GM18508 (cell line): ENCODE data around the gene SPATA2.
"Not testable (repeated sequence)": the region's sequence is repeated elsewhere in the genome, so short reads cannot be mapped to it uniquely, and the experiment has no call there.

ENCODE experiments used
- ATAC-seq: cut with Tn5 transposase; IDR thresholded peaks from one replicate; pipeline ENCODE4 v1.9.1; 2021; ENCODE audit warnings: moderate number of reproducible peaks; ENCODE audit not compliant: insufficient read depth, unreplicated experiment

SPATA2 gene

DNA sequence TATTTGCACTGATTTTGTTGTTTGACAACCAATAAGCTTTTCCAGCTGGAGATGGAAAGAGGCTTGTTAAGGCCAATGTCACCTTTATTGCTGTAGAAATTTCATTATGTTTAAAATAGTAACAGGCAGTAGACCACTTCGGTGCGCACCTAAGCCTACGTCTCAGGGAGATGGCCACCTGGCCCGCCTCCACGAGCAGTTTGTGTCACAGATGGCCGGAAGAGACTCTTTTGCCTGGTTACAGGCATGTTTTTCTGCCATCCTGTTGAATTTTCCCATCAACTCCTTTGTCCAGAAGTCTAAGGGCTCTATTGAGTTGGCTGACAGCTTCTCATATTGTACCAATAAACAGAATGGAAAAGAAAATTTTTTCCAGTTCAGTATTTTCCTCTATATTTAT, 51.7 kb downstream of the SPATA2 start:
- no peak for ATAC-seq

GRCh38 chr20:49862607-49863200, 52.6 kb downstream of the SPATA2 start:
- no peak for ATAC-seq

- not testable (repeated sequence) for ATAC-seq
These were observed 54.1 kb downstream of the SPATA2 start for GRCh38 chr20:49861232-49861631.

GRCh38 chr20:49859807-49860206, 55.5 kb downstream of the SPATA2 start:
- no peak for ATAC-seq

DNA sequence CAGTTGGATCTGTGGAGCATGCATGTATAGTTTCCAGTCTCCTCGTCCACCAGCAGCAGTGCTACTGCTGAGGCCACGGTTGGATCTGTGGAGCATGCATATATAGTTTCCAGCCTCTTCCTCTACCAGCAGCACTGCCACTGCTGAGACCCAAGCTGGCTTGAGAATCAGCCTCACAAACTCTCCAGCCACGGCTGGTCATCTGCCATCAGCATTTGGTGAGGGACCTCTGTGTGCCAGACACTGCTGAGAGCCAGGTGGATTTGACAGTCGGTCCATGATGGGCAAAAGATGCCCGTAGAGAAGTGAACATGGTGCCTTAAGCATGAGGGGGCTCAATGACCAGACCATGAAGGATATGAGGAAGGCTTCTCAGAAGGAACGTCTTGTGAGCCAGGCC, 56.3 kb downstream of the SPATA2 start:
- ATAC-seq, result no peak

GRCh38 chr20:49858076-49858585, 57.2 kb downstream of the SPATA2 start:
- no peak for ATAC-seq

GRCh38 chr20:49856904-49857303, 58.4 kb downstream of the SPATA2 start:
- ATAC-seq, result no peak

DNA sequence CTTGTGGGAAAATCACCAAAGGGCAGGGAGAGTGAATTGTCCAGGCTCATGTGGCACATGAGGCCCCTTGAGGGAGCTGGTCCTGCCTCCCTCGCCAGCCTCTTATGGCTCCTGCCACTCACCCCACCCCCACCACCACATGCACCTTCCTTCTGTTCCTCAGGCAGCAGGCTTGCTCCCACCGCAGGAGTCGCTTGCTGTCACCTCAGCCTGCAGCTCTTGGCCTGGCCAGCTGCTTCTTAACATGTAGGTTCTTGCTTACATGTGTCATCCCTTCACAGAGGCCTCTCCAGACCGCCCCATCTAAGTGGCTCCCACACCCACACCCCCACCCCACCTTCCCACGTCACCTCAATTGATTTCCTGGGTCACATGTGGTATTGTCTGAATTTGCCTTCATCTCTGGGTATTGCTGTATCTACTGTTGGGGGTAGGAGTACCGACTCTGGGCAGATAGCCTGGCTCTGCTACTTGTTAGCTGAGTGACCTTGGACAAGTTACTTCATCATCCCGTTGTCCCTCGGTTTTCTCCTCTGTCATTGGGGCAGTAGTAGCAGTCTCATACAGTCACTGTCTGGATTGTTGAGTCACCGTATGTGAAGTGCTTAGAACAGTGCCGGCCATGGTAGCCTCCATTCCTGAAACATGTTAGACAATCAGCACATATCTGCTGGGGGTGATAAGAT, 61.0 kb downstream of the SPATA2 start:
- ATAC-seq, result no peak

DNA sequence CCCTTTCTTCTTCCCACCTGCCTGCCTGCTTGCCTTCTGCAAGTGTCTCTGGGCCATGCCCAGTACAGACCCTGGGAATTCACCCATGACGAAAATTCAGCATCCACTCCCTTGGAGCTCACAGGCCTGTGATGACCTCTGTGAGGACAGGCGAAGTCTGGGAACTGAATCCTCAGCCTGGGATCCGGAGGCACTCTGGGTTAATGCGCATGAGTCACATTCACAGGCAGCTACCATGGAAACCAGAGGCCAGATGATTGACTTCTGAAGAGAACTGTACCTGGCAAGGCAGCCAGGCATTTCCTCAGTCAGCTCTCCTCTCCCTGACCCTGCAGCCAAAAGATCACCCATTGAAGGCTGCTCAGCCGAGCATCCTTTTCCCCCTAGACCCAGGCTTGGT, 61.7 kb downstream of the SPATA2 start:
- ATAC-seq, result no peak
